Adrenal gland (tissue), 5 donors: ENCODE measurements around the gene KNSTRN.

Experiments
- POLR2A ChIP-seq, 2 donors: fragments of 450-650 bp; IDR thresholded peaks; one replicate each; pipeline ENCODE4 v1.6.1; 2017; ENCODE audit warnings: antibody characterized with exemption in 2 of 2, mild to moderate bottlenecking in 2 of 2, moderate library complexity in 1 of 2
- TF ChIP-seq, protein P1 (sequence below), 6 experiments: fragments of 450-650 bp in 4 of 6; fragments of 200-600 bp in 2 of 6; sonication (generic) in 1 of 6; IDR thresholded peaks; 1 replicate in 5 of 6; 2 replicates in 1 of 6; pipeline versions ENCODE4 v1.5.1 to v1.8.0; 2016 to 2021; ENCODE audit warnings: antibody characterized with exemption in 6 of 6, mild to moderate bottlenecking in 2 of 6, moderate library complexity in 1 of 6
- donor health status: DM: no; HTN: no; CAD: no.

- TF ChIP-seq, protein P1, sequence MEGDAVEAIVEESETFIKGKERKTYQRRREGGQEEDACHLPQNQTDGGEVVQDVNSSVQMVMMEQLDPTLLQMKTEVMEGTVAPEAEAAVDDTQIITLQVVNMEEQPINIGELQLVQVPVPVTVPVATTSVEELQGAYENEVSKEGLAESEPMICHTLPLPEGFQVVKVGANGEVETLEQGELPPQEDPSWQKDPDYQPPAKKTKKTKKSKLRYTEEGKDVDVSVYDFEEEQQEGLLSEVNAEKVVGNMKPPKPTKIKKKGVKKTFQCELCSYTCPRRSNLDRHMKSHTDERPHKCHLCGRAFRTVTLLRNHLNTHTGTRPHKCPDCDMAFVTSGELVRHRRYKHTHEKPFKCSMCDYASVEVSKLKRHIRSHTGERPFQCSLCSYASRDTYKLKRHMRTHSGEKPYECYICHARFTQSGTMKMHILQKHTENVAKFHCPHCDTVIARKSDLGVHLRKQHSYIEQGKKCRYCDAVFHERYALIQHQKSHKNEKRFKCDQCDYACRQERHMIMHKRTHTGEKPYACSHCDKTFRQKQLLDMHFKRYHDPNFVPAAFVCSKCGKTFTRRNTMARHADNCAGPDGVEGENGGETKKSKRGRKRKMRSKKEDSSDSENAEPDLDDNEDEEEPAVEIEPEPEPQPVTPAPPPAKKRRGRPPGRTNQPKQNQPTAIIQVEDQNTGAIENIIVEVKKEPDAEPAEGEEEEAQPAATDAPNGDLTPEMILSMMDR (IDR thresholded peaks at IDR 0.05) = no peak
- TF ChIP-seq POLR2A (IDR thresholded peaks at IDR 0.05) = no peak
These were observed 13.0 kb upstream of the KNSTRN start for GRCh38 chr15:40369474-40369869.
